HL-60 (cell line): ENCODE data around the gene HHEX.

Experiments
- CTCF ChIP-seq: IDR thresholded peaks from one replicate; pipeline ENCODE4 v1.5.1; 2011; ENCODE audit warnings: low read length, control low read depth, inconsistent platforms; ENCODE audit not compliant: insufficient read depth
- POLR2AphosphoS5 ChIP-seq: IDR thresholded peaks from 2 replicates; pipeline ENCODE4 v1.6.1; 2012; ENCODE audit warnings: low read depth
- SPI1 ChIP-seq: IDR thresholded peaks from 2 replicates; pipeline ENCODE4 v1.6.1; 2012; ENCODE audit warnings: low read depth, mild to moderate bottlenecking, borderline replicate concordance

- no peak for TF ChIP-seq CTCF
- TF ChIP-seq POLR2AphosphoS5: peak; percentile 34
- TF ChIP-seq SPI1: no peak
These were observed 1.3 kb downstream of the HHEX start for GRCh38 chr10:92690915-92691590.
